Left lung (tissue), 10 donors: ENCODE measurements around the gene ZCCHC24. TPM values are rescaled to one million over a fixed set of nuclear protein-coding genes. Genes with fewer than 3 reads are reported as not detected.
A peak's percentile ranks its signal among the peaks of the same experiment; 100 is the strongest.

Experiments
- ATAC-seq: fragments of 200-7000 bp; cut with Tn5 transposase; one replicate; pipeline ENCODE4 v1.9.1; 2020; ENCODE audit warnings: moderate library complexity
- DNase-seq, 4 donors: peaks; one replicate each; pipeline ENCODE4 v3.0.0-alpha.2; 2013 to 2020
- H3K27ac ChIP-seq, 2 donors: fragments of 200-600 bp; sonication (generic) in 1 of 2; one replicate each; pipeline versions ENCODE4 v1.5.0 to v1.8.0; 2020 to 2021
- H3K27me3 ChIP-seq, 2 donors: fragments of 200-600 bp; sonication (generic) in 1 of 2; one replicate each; pipeline versions ENCODE4 v1.5.0 to v1.8.0; 2020 to 2021
- H3K36me3 ChIP-seq, 2 donors: fragments of 200-600 bp; sonication (generic) in 1 of 2; one replicate each; pipeline versions ENCODE4 v1.5.0 to v1.8.0; 2020 to 2021
- H3K4me1 ChIP-seq, 2 donors: fragments of 200-600 bp; one replicate each; pipeline ENCODE4 v1.8.0; 2021
- H3K4me3 ChIP-seq, 2 donors: fragments of 200-600 bp; sonication (generic) in 1 of 2; one replicate each; pipeline versions ENCODE4 v1.5.0 to v1.8.0; 2020 to 2021; ENCODE audit warnings: mild to moderate bottlenecking in 1 of 2
- H3K9me3 ChIP-seq, 2 donors: fragments of 200-600 bp; sonication (generic) in 1 of 2; one replicate each; pipeline versions ENCODE4 v1.5.0 to v1.8.0; 2020 to 2021
- CTCF ChIP-seq, 2 donors: fragments of 200-600 bp; sonication (generic) in 1 of 2; IDR thresholded peaks; one replicate each; pipeline versions ENCODE4 v1.5.0 to v1.8.0; 2021; ENCODE audit warnings: antibody characterized with exemption in 2 of 2
- intact Hi-C, 2 donors: fragments of 100-400 bp; cut with DNase I; formaldehyde crosslinking; loops; one replicate each; pipeline versions ENCODE4 v1.11.2 to v1.14.2; 2022
- polyA plus RNA-seq, 6 donors: library from polyadenylated mRNA; unstranded; fragments of 120-200 nt; gene quantifications; one replicate each; pipeline ENCODE4 v1.2.1, GENCODE V29; 2013; ENCODE audit not compliant: insufficient read length in 6 of 6
- total RNA-seq, 2 donors: library from RNA; stranded (reverse); fragmentation: NEBNext Ultra II Directional; extraction: Animal tissue kit (Norgen Biotek cat#: 25700); gene quantifications; one replicate each; pipeline ENCODE4 v1.2.1, GENCODE V29; 2021
- donor health status: DM: no; HTN: yes; CAD: no.
- donor health status: DM: no; HTN: no; CAD: no.

Gene ZCCHC24
- total and polyA plus RNA-seq, 8 donors = 28.9 to 48.3 (median 37.1) TPM

GRCh38 chr10:79361726-79362397 lies 83.6 kb downstream of the ZCCHC24 start:
- H3K27me3 ChIP-seq = no peaks in the 10 kb centered on the region
- no peaks in the 10 kb centered on the region for H3K36me3 ChIP-seq
- intact Hi-C loops = no loop called here
- no peaks in the 10 kb centered on the region for H3K4me1 ChIP-seq
- DNase-seq (no peak), ATAC-seq (no peak)
- no peaks in the 10 kb centered on the region for H3K9me3 ChIP-seq
- TF ChIP-seq CTCF (IDR thresholded peaks at IDR 0.05) = no peak
- no peak overlapping the region for H3K4me3 ChIP-seq
- no peak overlapping the region for H3K27ac ChIP-seq

DNA sequence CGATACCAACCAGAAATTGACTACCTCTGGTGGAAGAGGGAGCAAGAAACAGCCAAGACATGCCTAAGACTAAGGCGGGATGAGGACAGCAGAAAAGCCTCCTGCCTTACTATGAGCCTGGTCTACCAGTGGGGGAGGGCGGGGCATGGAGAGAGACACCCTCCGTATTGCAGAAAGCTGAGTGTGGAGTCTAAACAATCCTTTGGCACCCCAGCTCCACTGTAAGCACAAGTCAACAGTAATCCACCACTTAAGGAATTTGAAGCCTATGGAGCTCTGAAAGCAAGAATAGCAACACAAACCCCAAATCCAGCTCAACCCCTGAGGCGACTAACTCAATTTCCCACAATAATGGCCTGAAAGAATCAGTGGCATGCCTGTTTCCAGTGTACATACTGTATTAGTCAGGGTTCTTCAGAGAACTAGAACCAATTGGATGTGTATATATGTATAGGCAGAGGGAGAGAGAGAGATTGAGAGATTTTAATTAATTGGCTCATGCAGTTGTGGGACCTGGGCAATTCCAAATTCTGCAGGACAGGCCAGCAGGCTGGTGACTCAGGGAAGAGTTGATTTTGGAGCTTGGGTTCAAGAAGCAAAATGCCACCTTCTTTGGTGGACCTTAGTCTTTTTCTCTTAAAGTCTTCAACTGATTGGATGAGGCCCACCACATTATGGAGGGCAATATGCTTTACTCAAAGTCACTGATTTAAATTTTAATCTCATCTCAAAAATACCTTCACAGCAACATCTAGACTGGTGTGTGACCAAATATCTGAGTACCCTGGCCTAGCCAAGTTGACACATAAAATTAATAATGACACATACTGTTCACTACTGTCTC lies 84.7 kb downstream of the ZCCHC24 start:
- intact Hi-C loops = no loop called here
- Histone ChIP-seq H3K27ac (no peak overlapping the region), H3K4me1 (peaks cover 0 to 7% of the 10 kb centered on the region in 2 donors), H3K9me3 (no peaks in the 10 kb centered on the region), H3K27me3 (no peaks in the 10 kb centered on the region), H3K36me3 (peaks cover 0 to 3% of the 10 kb centered on the region in 2 donors), H3K4me3 (no peak overlapping the region)
- no peak for TF ChIP-seq CTCF (IDR thresholded peaks at IDR 0.05)
- no peak for ATAC-seq
- no peak for DNase-seq

DNA sequence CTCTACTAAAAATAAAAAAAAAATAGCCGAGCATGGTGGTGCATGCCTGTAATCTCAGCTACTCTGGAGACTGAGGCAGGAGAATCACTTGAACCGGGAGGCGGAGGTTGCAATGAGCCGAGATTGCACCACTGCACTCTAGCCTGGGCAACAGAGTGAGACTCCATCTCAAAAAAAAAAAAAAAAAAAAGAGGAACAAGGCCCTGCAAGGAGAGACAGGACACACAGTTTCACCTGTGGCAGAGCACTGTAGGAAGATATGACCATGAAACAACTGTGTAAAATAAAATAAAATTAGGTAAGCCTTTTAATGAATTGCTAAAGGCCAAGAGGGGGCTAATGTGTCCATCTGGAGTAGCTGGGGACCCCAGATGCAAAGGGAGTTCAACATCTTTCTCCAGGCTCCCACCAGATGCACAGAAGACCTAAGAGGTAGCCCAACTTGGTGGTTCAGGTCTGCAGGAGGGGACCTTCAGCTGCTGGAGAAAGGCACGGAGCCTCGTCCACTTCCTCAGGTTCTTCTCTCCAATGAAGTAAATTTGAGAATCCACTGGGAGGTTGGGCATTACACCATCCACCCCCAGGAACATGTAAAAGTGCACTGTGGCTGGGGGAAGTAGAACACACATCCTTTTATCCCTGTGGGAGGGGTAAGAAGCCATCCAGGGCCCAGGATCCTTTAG lies 85.5 kb downstream of the ZCCHC24 start:
- Histone ChIP-seq H3K27me3 (no peaks in the 10 kb centered on the region), H3K27ac (no peak overlapping the region), H3K36me3 (peaks cover 0 to 11% of the 10 kb centered on the region in 2 donors), H3K4me3 (no peak overlapping the region), H3K4me1 (peaks cover 0 to 14% of the 10 kb centered on the region in 2 donors), H3K9me3 (no peaks in the 10 kb centered on the region)
- TF ChIP-seq CTCF (IDR thresholded peaks at IDR 0.05) = no peak
- no peak for DNase-seq
- intact Hi-C loops = no loop called here
- no peak for ATAC-seq

- H3K27ac ChIP-seq = no peak overlapping the region
- DNase-seq (no peak), ATAC-seq (peak; percentile 69)
- intact Hi-C loops = no loop called here
- H3K4me1 ChIP-seq = peaks cover 0 to 25% of the 10 kb centered on the region in 2 donors
- H3K4me3 ChIP-seq = no peak overlapping the region
- peaks cover 0 to 22% of the 10 kb centered on the region in 2 donors for H3K36me3 ChIP-seq
- no peak for TF ChIP-seq CTCF (IDR thresholded peaks at IDR 0.05)
- no peaks in the 10 kb centered on the region for H3K27me3 ChIP-seq
- H3K9me3 ChIP-seq = no peaks in the 10 kb centered on the region
Measured at GRCh38 chr10:79358811-79359210, 86.6 kb downstream of the ZCCHC24 start.

GRCh38 chr10:79357180-79357579 lies 88.2 kb downstream of the ZCCHC24 start:
- Histone ChIP-seq H3K27me3 (no peaks in the 10 kb centered on the region), H3K27ac (no peak overlapping the region), H3K4me3 (no peak overlapping the region), H3K9me3 (no peaks in the 10 kb centered on the region), H3K36me3 (peaks cover 0 to 39% of the 10 kb centered on the region in 2 donors), H3K4me1 (peaks cover 0 to 41% of the 10 kb centered on the region in 2 donors)
- no peak for TF ChIP-seq CTCF (IDR thresholded peaks at IDR 0.05)
- DNase-seq (no peak), ATAC-seq (no peak)
- intact Hi-C loops = no loop called here
